ENCODE measurements around the gene DCTD. TPM values are rescaled to one million over a fixed set of nuclear protein-coding genes. Genes with fewer than 3 reads are reported as not detected.

Gene DCTD
- total and polyA plus RNA-seq, 4 donors, result 36.9 to 52.9 (median 44.7) TPM

DNA sequence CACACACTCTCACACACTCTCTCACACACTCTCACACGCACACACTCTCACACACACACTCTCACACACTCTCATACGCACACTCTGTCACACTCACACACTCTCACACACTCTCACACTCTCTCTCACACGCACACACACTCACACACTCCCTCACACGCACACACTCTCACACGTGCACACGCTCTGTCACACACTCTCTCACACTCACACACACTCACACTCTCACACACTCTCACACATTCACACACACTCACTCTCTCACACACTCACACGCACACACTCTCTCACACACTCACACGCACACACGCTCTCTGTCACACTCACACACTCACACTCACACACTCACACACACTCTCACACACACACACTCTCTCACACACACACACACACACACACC is 43.0 kb upstream of the DCTD start:
- no peak overlapping the region for H3K27ac ChIP-seq (ENCODE audit: low read depth in 1 of 2, low read length in 2 of 2)
- 91% methylated on average over 9 of the region's 9 CpGs for WGBS
- H3K9me3 ChIP-seq (ENCODE audit: control insufficient read depth in 4 of 4, low read length in 3 of 4), result peaks cover 0 to 3% (median 0%) of the 10 kb centered on the region in 4 donors
- no peak overlapping the region for H3K9ac ChIP-seq (ENCODE audit: low read depth in 1 of 2, low read length in 2 of 2)
- TF ChIP-seq FOXA2 (IDR thresholded peaks at IDR 0.05), result no peak
- no peak for TF ChIP-seq YY1 (IDR thresholded peaks at IDR 0.05)
- TF ChIP-seq, protein P1, sequence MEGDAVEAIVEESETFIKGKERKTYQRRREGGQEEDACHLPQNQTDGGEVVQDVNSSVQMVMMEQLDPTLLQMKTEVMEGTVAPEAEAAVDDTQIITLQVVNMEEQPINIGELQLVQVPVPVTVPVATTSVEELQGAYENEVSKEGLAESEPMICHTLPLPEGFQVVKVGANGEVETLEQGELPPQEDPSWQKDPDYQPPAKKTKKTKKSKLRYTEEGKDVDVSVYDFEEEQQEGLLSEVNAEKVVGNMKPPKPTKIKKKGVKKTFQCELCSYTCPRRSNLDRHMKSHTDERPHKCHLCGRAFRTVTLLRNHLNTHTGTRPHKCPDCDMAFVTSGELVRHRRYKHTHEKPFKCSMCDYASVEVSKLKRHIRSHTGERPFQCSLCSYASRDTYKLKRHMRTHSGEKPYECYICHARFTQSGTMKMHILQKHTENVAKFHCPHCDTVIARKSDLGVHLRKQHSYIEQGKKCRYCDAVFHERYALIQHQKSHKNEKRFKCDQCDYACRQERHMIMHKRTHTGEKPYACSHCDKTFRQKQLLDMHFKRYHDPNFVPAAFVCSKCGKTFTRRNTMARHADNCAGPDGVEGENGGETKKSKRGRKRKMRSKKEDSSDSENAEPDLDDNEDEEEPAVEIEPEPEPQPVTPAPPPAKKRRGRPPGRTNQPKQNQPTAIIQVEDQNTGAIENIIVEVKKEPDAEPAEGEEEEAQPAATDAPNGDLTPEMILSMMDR (IDR thresholded peaks at IDR 0.05; ENCODE audit: low read depth, low read length, missing input control), result no peak
- H3K27me3 ChIP-seq (ENCODE audit: control insufficient read depth in 4 of 4, insufficient read depth in 4 of 4, low read length in 3 of 4), result no peaks in the 10 kb centered on the region
- no peaks in the 10 kb centered on the region for H3K36me3 ChIP-seq (ENCODE audit: control insufficient read depth in 4 of 4, insufficient read depth in 3 of 4, low read depth in 1 of 4, low read length in 3 of 4)
- no peaks in the 10 kb centered on the region for H3K4me1 ChIP-seq (ENCODE audit: control insufficient read depth in 4 of 4, insufficient read depth in 4 of 4, low read length in 3 of 4)
- DNase-seq (ENCODE audit: low spot score), result no peak
- H3K4me3 ChIP-seq (ENCODE audit: low read depth in 1 of 3, low read length in 3 of 3), result no peak overlapping the region

DNA sequence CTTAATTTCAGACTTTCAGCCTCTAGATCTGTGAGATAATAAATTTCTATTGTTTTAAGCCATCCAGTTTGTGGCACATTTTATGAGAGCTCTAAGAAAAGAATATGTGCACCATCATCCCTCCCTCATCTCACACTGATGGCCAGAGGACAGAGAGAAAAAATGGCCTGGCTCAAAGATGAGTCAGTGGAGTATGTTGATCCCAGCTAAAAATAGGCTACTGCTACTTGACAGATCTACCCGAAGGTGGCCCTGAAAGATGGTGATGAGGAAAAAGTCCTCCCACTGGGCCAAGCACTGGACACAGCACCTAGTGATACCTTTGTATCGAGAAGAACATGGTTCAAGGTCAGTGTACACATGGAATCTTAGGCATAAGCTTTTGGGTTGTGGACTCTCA is 38.2 kb upstream of the DCTD start:
- Histone ChIP-seq H3K36me3 (ENCODE audit: control insufficient read depth in 4 of 4, insufficient read depth in 3 of 4, low read depth in 1 of 4, low read length in 3 of 4) (no peaks in the 10 kb centered on the region), H3K27me3 (ENCODE audit: control insufficient read depth in 4 of 4, insufficient read depth in 4 of 4, low read length in 3 of 4) (no peaks in the 10 kb centered on the region), H3K27ac (ENCODE audit: low read depth in 1 of 2, low read length in 2 of 2) (no peak overlapping the region), H3K4me1 (ENCODE audit: control insufficient read depth in 4 of 4, insufficient read depth in 4 of 4, low read length in 3 of 4) (no peaks in the 10 kb centered on the region), H3K4me3 (ENCODE audit: low read depth in 1 of 3, low read length in 3 of 3) (no peak overlapping the region), H3K9ac (ENCODE audit: low read depth in 1 of 2, low read length in 2 of 2) (no peak overlapping the region), H3K9me3 (ENCODE audit: control insufficient read depth in 4 of 4, low read length in 3 of 4) (peaks cover 0 to 3% (median 0%) of the 10 kb centered on the region in 4 donors)
- TF ChIP-seq HNF4A (conservative IDR thresholded peaks at IDR 0.05), result no peak
- TF ChIP-seq FOXA2 (IDR thresholded peaks at IDR 0.05), result no peak
- TF ChIP-seq RXRA (IDR thresholded peaks at IDR 0.05), result no peak
- TF ChIP-seq, protein P2, sequence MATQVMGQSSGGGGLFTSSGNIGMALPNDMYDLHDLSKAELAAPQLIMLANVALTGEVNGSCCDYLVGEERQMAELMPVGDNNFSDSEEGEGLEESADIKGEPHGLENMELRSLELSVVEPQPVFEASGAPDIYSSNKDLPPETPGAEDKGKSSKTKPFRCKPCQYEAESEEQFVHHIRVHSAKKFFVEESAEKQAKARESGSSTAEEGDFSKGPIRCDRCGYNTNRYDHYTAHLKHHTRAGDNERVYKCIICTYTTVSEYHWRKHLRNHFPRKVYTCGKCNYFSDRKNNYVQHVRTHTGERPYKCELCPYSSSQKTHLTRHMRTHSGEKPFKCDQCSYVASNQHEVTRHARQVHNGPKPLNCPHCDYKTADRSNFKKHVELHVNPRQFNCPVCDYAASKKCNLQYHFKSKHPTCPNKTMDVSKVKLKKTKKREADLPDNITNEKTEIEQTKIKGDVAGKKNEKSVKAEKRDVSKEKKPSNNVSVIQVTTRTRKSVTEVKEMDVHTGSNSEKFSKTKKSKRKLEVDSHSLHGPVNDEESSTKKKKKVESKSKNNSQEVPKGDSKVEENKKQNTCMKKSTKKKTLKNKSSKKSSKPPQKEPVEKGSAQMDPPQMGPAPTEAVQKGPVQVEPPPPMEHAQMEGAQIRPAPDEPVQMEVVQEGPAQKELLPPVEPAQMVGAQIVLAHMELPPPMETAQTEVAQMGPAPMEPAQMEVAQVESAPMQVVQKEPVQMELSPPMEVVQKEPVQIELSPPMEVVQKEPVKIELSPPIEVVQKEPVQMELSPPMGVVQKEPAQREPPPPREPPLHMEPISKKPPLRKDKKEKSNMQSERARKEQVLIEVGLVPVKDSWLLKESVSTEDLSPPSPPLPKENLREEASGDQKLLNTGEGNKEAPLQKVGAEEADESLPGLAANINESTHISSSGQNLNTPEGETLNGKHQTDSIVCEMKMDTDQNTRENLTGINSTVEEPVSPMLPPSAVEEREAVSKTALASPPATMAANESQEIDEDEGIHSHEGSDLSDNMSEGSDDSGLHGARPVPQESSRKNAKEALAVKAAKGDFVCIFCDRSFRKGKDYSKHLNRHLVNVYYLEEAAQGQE (IDR thresholded peaks at IDR 0.05), result no peak
- TF ChIP-seq TAF1 (conservative IDR thresholded peaks at IDR 0.05), result no peak
- TF ChIP-seq SP1 (IDR thresholded peaks at IDR 0.05), result no peak
- no peak for TF ChIP-seq GABPA (IDR thresholded peaks at IDR 0.05 in 1 of 2, conservative IDR thresholded peaks at IDR 0.05 in 1 of 2)
- TF ChIP-seq FOXA1 (IDR thresholded peaks at IDR 0.05), result no peak
- TF ChIP-seq EGR1 (IDR thresholded peaks at IDR 0.05; ENCODE audit: low read depth in 2 of 2), result no peak
- TF ChIP-seq, protein P3, sequence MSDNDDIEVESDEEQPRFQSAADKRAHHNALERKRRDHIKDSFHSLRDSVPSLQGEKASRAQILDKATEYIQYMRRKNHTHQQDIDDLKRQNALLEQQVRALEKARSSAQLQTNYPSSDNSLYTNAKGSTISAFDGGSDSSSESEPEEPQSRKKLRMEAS (IDR thresholded peaks at IDR 0.05), result no peak
- no peak for TF ChIP-seq NR2F2 (IDR thresholded peaks at IDR 0.05)
- TF ChIP-seq, protein P4, sequence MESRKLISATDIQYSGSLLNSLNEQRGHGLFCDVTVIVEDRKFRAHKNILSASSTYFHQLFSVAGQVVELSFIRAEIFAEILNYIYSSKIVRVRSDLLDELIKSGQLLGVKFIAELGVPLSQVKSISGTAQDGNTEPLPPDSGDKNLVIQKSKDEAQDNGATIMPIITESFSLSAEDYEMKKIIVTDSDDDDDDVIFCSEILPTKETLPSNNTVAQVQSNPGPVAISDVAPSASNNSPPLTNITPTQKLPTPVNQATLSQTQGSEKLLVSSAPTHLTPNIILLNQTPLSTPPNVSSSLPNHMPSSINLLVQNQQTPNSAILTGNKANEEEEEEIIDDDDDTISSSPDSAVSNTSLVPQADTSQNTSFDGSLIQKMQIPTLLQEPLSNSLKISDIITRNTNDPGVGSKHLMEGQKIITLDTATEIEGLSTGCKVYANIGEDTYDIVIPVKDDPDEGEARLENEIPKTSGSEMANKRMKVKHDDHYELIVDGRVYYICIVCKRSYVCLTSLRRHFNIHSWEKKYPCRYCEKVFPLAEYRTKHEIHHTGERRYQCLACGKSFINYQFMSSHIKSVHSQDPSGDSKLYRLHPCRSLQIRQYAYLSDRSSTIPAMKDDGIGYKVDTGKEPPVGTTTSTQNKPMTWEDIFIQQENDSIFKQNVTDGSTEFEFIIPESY (IDR thresholded peaks at IDR 0.05), result no peak
- TF ChIP-seq, protein P1 (IDR thresholded peaks at IDR 0.05; ENCODE audit: low read depth, low read length, missing input control), result no peak
- no peak for TF ChIP-seq JUND (IDR thresholded peaks at IDR 0.05)
- TF ChIP-seq, protein P5, sequence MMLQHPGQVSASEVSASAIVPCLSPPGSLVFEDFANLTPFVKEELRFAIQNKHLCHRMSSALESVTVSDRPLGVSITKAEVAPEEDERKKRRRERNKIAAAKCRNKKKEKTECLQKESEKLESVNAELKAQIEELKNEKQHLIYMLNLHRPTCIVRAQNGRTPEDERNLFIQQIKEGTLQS (IDR thresholded peaks at IDR 0.05), result no peak
- WGBS, result 88% methylated on average over 2 of the region's 2 CpGs
- DNase-seq (ENCODE audit: low spot score), result no peak

Measured in liver (tissue), 9 donors.